ENCODE measurements around the gene CDH20. TPM values are rescaled to one million over a fixed set of nuclear protein-coding genes. Genes with fewer than 3 reads are reported as not detected.

CDH20 gene
- total and polyA plus RNA-seq, 3 experiments from 2014 or later = 0.11 to 0.13 TPM; not detected in 1

GRCh38 chr18:61546590-61546989 is 213.4 kb downstream of the CDH20 start:
- ChIA-PET POLR2A (no interaction called here), CTCF (no interaction called here)
- H3K27me3 ChIP-seq (ENCODE audit: insufficient read depth, low read length, poor library complexity, severe bottlenecking) = no peaks in the 10 kb centered on the region
- DNase-seq = no peak
- no peak overlapping the region for H3K4me3 Mint-ChIP-seq
- H3K9me3 ChIP-seq (ENCODE audit: low read length) = no peaks in the 10 kb centered on the region
- no peaks in the 10 kb centered on the region for H3K36me3 ChIP-seq (ENCODE audit: insufficient read depth, low read length)
- no peaks in the 10 kb centered on the region for H3K27me3 Mint-ChIP-seq
- H3K4me1 Mint-ChIP-seq = peaks cover 0 to 1% (median 0%) of the 10 kb centered on the region in 3 donors
- H3K36me3 Mint-ChIP-seq = no peaks in the 10 kb centered on the region
- H3K27ac Mint-ChIP-seq = no peak overlapping the region
- no peak overlapping the region for H3K4me3 ChIP-seq (ENCODE audit: low read length)
- no peaks in the 10 kb centered on the region for H3K9me3 Mint-ChIP-seq
- H3K4me1 ChIP-seq (ENCODE audit: insufficient read depth, low read length) = no peaks in the 10 kb centered on the region
- H3K27ac ChIP-seq (ENCODE audit: low read depth, low read length) = no peak overlapping the region

- DNase-seq = no peak
- no peak overlapping the region for H3K27ac ChIP-seq (ENCODE audit: low read depth, low read length)
- POLR2A ChIA-PET = no interaction called here
- H3K4me1 ChIP-seq (ENCODE audit: insufficient read depth, low read length) = no peaks in the 10 kb centered on the region
- H3K4me1 Mint-ChIP-seq = peaks cover 0 to 21% (median 0%) of the 10 kb centered on the region in 3 donors
- no peaks in the 10 kb centered on the region for H3K27me3 ChIP-seq (ENCODE audit: insufficient read depth, low read length, poor library complexity, severe bottlenecking)
- H3K4me3 Mint-ChIP-seq = no peak overlapping the region
- H3K36me3 Mint-ChIP-seq = no peaks in the 10 kb centered on the region
- H3K27me3 Mint-ChIP-seq = peaks cover 0 to 4% of the 10 kb centered on the region in 2 donors
- H3K27ac Mint-ChIP-seq = no peak overlapping the region
- no peaks in the 10 kb centered on the region for H3K36me3 ChIP-seq (ENCODE audit: insufficient read depth, low read length)
- no peaks in the 10 kb centered on the region for H3K9me3 Mint-ChIP-seq
- H3K9me3 ChIP-seq (ENCODE audit: low read length) = no peaks in the 10 kb centered on the region
- H3K4me3 ChIP-seq (ENCODE audit: low read length) = no peak overlapping the region
- CTCF ChIA-PET = no interaction called here
Observed at GRCh38 chr18:61549416-61549815, 216.2 kb downstream of the CDH20 start.

GRCh38 chr18:61549889-61550288 is 216.7 kb downstream of the CDH20 start:
- peaks cover 0 to 4% of the 10 kb centered on the region in 2 donors for H3K27me3 Mint-ChIP-seq
- Histone ChIP-seq H3K27ac (ENCODE audit: low read depth, low read length) (no peak overlapping the region), H3K9me3 (ENCODE audit: low read length) (no peaks in the 10 kb centered on the region), H3K4me1 (ENCODE audit: insufficient read depth, low read length) (no peaks in the 10 kb centered on the region), H3K4me3 (ENCODE audit: low read length) (no peak overlapping the region), H3K27me3 (ENCODE audit: insufficient read depth, low read length, poor library complexity, severe bottlenecking) (no peaks in the 10 kb centered on the region), H3K36me3 (ENCODE audit: insufficient read depth, low read length) (no peaks in the 10 kb centered on the region)
- H3K9me3 Mint-ChIP-seq = no peaks in the 10 kb centered on the region
- H3K4me1 Mint-ChIP-seq = peaks cover 0 to 25% (median 2%) of the 10 kb centered on the region in 3 donors
- H3K27ac Mint-ChIP-seq = peak overlapping the region in 1 of 8 donors; percentile 51
- H3K4me3 Mint-ChIP-seq = no peak overlapping the region
- DNase-seq = no peak
- peaks cover 0 to 1% (median 0%) of the 10 kb centered on the region in 3 donors for H3K36me3 Mint-ChIP-seq
- ChIA-PET POLR2A (no interaction called here), CTCF (no interaction called here)

- H3K4me1 Mint-ChIP-seq = peaks cover 0 to 29% (median 2%) of the 10 kb centered on the region in 3 donors
- H3K27ac Mint-ChIP-seq = no peak overlapping the region
- H3K27me3 Mint-ChIP-seq = peaks cover 0 to 4% of the 10 kb centered on the region in 2 donors
- ChIA-PET CTCF (interaction anchor here (1.2 to 1.4 kb wide), 2 partner anchors 9 to 30 kb away, joined by 3 read pairs; no protein-coding TSS in a partner anchor), POLR2A (no interaction called here)
- no peaks in the 10 kb centered on the region for H3K9me3 Mint-ChIP-seq
- H3K4me1 ChIP-seq (ENCODE audit: insufficient read depth, low read length) = no peaks in the 10 kb centered on the region
- no peak overlapping the region for H3K4me3 ChIP-seq (ENCODE audit: low read length)
- no peaks in the 10 kb centered on the region for H3K36me3 ChIP-seq (ENCODE audit: insufficient read depth, low read length)
- no peaks in the 10 kb centered on the region for H3K27me3 ChIP-seq (ENCODE audit: insufficient read depth, low read length, poor library complexity, severe bottlenecking)
- H3K9me3 ChIP-seq (ENCODE audit: low read length) = no peaks in the 10 kb centered on the region
- no peak overlapping the region for H3K27ac ChIP-seq (ENCODE audit: low read depth, low read length)
- no peak overlapping the region for H3K4me3 Mint-ChIP-seq
- peaks cover 0 to 1% (median 0%) of the 10 kb centered on the region in 3 donors for H3K36me3 Mint-ChIP-seq
- peak in 2 of 5 donors; percentile 5 to 11 for DNase-seq
Observed at GRCh38 chr18:61551586-61551985, 218.4 kb downstream of the CDH20 start.

DNA sequence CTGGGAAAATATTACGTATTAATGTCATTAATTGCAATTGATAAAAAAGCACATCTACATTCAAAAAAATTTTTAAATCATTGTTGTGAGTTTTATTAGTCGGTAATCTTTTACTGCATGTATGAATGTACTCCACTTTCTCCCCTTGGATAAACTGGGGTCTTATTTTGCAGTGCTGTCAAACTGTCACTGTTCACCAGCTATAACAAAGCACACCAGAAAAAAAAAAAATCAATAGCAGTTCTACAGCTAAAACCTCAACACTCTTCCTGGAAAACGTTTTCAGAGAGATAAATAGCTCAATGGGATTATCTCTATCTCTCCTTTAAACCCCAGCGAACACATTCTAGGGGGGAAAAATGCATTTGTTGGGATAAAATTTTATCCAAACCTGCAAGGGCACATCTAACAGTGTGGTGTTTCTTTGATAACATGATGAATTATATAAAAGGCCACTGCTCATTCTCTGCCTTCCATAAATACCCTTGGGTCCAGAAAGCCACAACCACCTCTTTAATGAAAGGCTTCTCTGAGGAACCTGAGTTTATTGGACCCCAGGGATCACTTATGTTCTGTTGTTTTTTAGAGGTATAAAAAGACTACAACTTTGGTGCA is 219.9 kb downstream of the CDH20 start:
- CTCF ChIA-PET = interaction anchor here (0.9 to 1.5 kb wide), 3 partner anchors 17 to 29 kb away, joined by 3 read pairs; no protein-coding TSS in a partner anchor
- no peak for DNase-seq
- no peaks in the 10 kb centered on the region for H3K9me3 ChIP-seq (ENCODE audit: low read length)
- H3K27ac ChIP-seq (ENCODE audit: low read depth, low read length) = no peak overlapping the region
- no peak overlapping the region for H3K4me3 Mint-ChIP-seq
- peaks cover 0 to 29% (median 2%) of the 10 kb centered on the region in 3 donors for H3K4me1 Mint-ChIP-seq
- H3K4me1 ChIP-seq (ENCODE audit: insufficient read depth, low read length) = no peaks in the 10 kb centered on the region
- peaks cover 0 to 1% (median 0%) of the 10 kb centered on the region in 3 donors for H3K36me3 Mint-ChIP-seq
- no peaks in the 10 kb centered on the region for H3K36me3 ChIP-seq (ENCODE audit: insufficient read depth, low read length)
- H3K4me3 ChIP-seq (ENCODE audit: low read length) = no peak overlapping the region
- POLR2A ChIA-PET = no interaction called here
- H3K9me3 Mint-ChIP-seq = no peaks in the 10 kb centered on the region
- H3K27me3 ChIP-seq (ENCODE audit: insufficient read depth, low read length, poor library complexity, severe bottlenecking) = no peaks in the 10 kb centered on the region
- peak overlapping the region in 1 of 8 donors; percentile 6 for H3K27ac Mint-ChIP-seq
- peaks cover 0 to 4% of the 10 kb centered on the region in 2 donors for H3K27me3 Mint-ChIP-seq

DNA sequence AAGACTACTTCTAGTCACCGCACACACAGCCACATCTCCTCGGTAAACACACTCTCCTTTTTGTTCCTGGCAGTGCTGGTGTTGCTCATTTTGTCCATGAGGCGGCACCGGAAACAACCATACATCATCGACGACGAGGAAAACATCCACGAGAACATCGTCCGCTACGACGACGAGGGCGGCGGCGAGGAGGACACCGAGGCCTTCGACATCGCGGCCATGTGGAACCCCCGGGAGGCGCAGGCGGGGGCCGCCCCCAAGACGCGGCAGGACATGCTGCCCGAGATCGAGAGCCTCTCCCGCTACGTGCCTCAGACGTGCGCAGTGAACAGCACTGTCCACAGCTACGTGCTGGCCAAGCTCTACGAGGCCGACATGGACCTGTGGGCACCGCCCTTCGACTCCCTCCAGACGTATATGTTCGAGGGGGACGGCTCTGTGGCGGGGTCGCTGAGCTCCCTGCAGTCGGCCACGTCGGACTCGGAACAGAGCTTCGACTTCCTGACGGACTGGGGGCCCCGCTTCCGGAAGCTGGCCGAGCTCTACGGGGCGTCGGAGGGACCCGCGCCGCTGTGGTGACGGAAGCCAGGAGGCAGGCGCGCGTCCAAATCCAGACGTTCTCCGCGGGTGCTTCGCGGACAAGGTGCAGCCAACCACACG is 221.0 kb downstream of the CDH20 start:
- DNase-seq = peak in 4 of 5 donors; percentile 14 to 70 (median 28)
- peaks cover 0 to 29% (median 2%) of the 10 kb centered on the region in 3 donors for H3K4me1 Mint-ChIP-seq
- H3K27ac Mint-ChIP-seq = peak overlapping the region in 5 of 8 donors; percentile 40 to 89 (median 67)
- peak overlapping the region in 6 of 7 donors; percentile 68 to 90 (median 80) for H3K4me3 Mint-ChIP-seq
- H3K27me3 Mint-ChIP-seq = peaks cover 0 to 4% of the 10 kb centered on the region in 2 donors
- peaks cover 0 to 2% (median 0%) of the 10 kb centered on the region in 5 donors for H3K9me3 Mint-ChIP-seq
- CTCF ChIA-PET = interaction anchor here (1.1 kb wide), 1 partner anchor 27 kb away, joined by 3 read pairs; no protein-coding TSS in a partner anchor
- Histone ChIP-seq H3K27ac (ENCODE audit: low read depth, low read length) (no peak overlapping the region), H3K36me3 (ENCODE audit: insufficient read depth, low read length) (no peaks in the 10 kb centered on the region), H3K9me3 (ENCODE audit: low read length) (no peaks in the 10 kb centered on the region), H3K4me3 (ENCODE audit: low read length) (peak overlapping the region; percentile 22), H3K27me3 (ENCODE audit: insufficient read depth, low read length, poor library complexity, severe bottlenecking) (no peaks in the 10 kb centered on the region), H3K4me1 (ENCODE audit: insufficient read depth, low read length) (no peaks in the 10 kb centered on the region)
- peaks cover 0 to 1% (median 0%) of the 10 kb centered on the region in 3 donors for H3K36me3 Mint-ChIP-seq
- POLR2A ChIA-PET = no interaction called here

- Histone ChIP-seq H3K4me1 (ENCODE audit: insufficient read depth, low read length) (no peaks in the 10 kb centered on the region), H3K4me3 (ENCODE audit: low read length) (peak overlapping the region; percentile 22), H3K9me3 (ENCODE audit: low read length) (no peaks in the 10 kb centered on the region), H3K27ac (ENCODE audit: low read depth, low read length) (no peak overlapping the region), H3K36me3 (ENCODE audit: insufficient read depth, low read length) (no peaks in the 10 kb centered on the region), H3K27me3 (ENCODE audit: insufficient read depth, low read length, poor library complexity, severe bottlenecking) (no peaks in the 10 kb centered on the region)
- Mint-ChIP-seq H3K27ac (peak overlapping the region in 3 of 8 donors; percentile 40 to 83 (median 67)), H3K27me3 (peaks cover 0 to 4% of the 10 kb centered on the region in 2 donors), H3K4me1 (peaks cover 0 to 29% (median 2%) of the 10 kb centered on the region in 3 donors), H3K9me3 (peaks cover 0 to 2% (median 0%) of the 10 kb centered on the region in 5 donors), H3K4me3 (peak overlapping the region in 6 of 7 donors; percentile 59 to 90 (median 80)), H3K36me3 (peaks cover 0 to 1% (median 0%) of the 10 kb centered on the region in 3 donors)
- ChIA-PET CTCF (interaction anchor here (1.1 kb wide), 1 partner anchor 27 kb away, joined by 3 read pairs; no protein-coding TSS in a partner anchor), POLR2A (no interaction called here)
- no peak for DNase-seq
Observed at GRCh38 chr18:61554946-61555361, 221.7 kb downstream of the CDH20 start.

DNA sequence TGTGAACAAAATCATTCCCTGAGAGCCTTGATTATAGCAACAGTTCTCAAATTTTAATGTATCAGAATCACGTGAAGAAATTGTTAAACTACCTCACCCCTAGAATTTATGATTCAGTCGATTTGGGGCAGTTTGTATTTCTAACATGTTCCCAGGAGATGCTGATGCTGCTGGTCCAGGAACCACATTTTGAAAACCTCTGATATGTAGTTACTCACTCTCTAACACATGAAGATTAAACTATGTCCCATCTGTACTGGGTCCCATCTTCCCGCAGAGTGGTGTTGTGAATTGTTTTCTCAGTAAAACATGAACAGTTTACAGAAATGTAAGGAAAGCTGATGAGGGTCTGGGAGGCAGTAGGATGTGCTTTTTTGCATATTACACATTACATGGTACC is 223.1 kb downstream of the CDH20 start:
- H3K27me3 ChIP-seq (ENCODE audit: insufficient read depth, low read length, poor library complexity, severe bottlenecking) = no peaks in the 10 kb centered on the region
- Mint-ChIP-seq H3K27ac (no peak overlapping the region), H3K4me3 (no peak overlapping the region), H3K36me3 (peaks cover 0 to 1% (median 0%) of the 10 kb centered on the region in 3 donors), H3K27me3 (peaks cover 0 to 4% of the 10 kb centered on the region in 2 donors), H3K9me3 (peaks cover 0 to 6% (median 2%) of the 10 kb centered on the region in 5 donors), H3K4me1 (peaks cover 0 to 29% (median 2%) of the 10 kb centered on the region in 3 donors)
- no peaks in the 10 kb centered on the region for H3K9me3 ChIP-seq (ENCODE audit: low read length)
- H3K4me3 ChIP-seq (ENCODE audit: low read length) = no peak overlapping the region
- POLR2A ChIA-PET = no interaction called here
- no peaks in the 10 kb centered on the region for H3K36me3 ChIP-seq (ENCODE audit: insufficient read depth, low read length)
- CTCF ChIA-PET = no interaction called here
- H3K4me1 ChIP-seq (ENCODE audit: insufficient read depth, low read length) = no peaks in the 10 kb centered on the region
- H3K27ac ChIP-seq (ENCODE audit: low read depth, low read length) = no peak overlapping the region
- no peak for DNase-seq
